GM19324 (cell line): ENCODE results near the gene AMHR2.

Experiments used
- ATAC-seq: cut with Tn5 transposase; IDR thresholded peaks from one replicate; pipeline ENCODE4 v1.9.1; 2021; ENCODE audit warnings: mild to moderate bottlenecking, moderate library complexity; ENCODE audit not compliant: unreplicated experiment, low FRiP score

AMHR2 gene

GRCh38 chr12:53451661-53452158, 28.1 kb downstream of the AMHR2 start, which contains the start of gene PCBP2:
TSS of gene PCBP2 (plus strand) at chr12:53452102. CDS start at chr12:53454801, 2,699 bp downstream.
- ATAC-seq = peak; percentile 92

GRCh38 chr12:53452159-53453077, 28.8 kb downstream of the AMHR2 start:
- ATAC-seq = peak; percentile 42

- ATAC-seq = no peak
These were observed 30.4 kb downstream of the AMHR2 start for GRCh38 chr12:53453953-53454640.

- ATAC-seq = no peak
These were observed 31.1 kb downstream of the AMHR2 start for GRCh38 chr12:53454707-53455106.

GRCh38 chr12:53456654-53457366, 33.2 kb downstream of the AMHR2 start:
- ATAC-seq = no peak

- ATAC-seq = no peak
These were observed 35.4 kb downstream of the AMHR2 start for GRCh38 chr12:53459097-53459496.

- no peak for ATAC-seq
These were observed 37.4 kb downstream of the AMHR2 start for GRCh38 chr12:53461059-53461458.

GRCh38 chr12:53461591-53461990, 37.9 kb downstream of the AMHR2 start:
- ATAC-seq = no peak

GRCh38 chr12:53462935-53463334, 39.3 kb downstream of the AMHR2 start:
- no peak for ATAC-seq

GRCh38 chr12:53463802-53464560, 40.3 kb downstream of the AMHR2 start:
- ATAC-seq = no peak

GRCh38 chr12:53464685-53465418, 41.2 kb downstream of the AMHR2 start:
- ATAC-seq = no peak

- no peak for ATAC-seq
These were observed 42.0 kb downstream of the AMHR2 start for GRCh38 chr12:53465679-53466078.

GRCh38 chr12:53466640-53467039, 43.0 kb downstream of the AMHR2 start:
- ATAC-seq = no peak

- no peak for ATAC-seq
These were observed 43.4 kb downstream of the AMHR2 start for GRCh38 chr12:53467082-53467481.

- ATAC-seq = no peak
These were observed 44.2 kb downstream of the AMHR2 start for GRCh38 chr12:53467880-53468279.

- no peak for ATAC-seq
These were observed 44.6 kb downstream of the AMHR2 start for GRCh38 chr12:53468282-53468681.

- no peak for ATAC-seq
These were observed 48.5 kb downstream of the AMHR2 start for GRCh38 chr12:53472056-53472582.

- no peak for ATAC-seq
These were observed 50.4 kb downstream of the AMHR2 start for GRCh38 chr12:53474077-53474476.

- ATAC-seq = no peak
These were observed 51.2 kb downstream of the AMHR2 start for GRCh38 chr12:53474819-53475218.
